Measurements from ENCODE around the gene DPYSL5.

Gene DPYSL5

DNA sequence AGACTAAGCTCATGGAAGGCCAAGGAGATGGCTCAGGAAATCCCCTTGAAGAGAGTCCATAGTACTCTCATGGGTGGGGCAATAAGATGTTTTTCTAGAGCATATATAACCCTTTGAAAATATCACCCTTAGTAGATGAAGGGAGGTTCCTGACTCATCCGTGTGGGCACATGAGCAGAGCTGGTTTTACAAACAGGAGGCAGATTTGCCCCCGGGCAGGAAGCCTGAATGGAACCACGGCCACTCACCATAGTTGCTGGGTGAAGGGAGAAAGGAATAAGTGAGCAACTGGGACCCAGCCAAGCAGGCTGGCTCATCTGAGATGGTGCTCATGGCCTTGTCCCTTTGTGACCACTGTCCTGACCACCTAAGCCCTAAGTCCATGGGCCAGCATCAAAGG lies 93.6 kb downstream of the DPYSL5 start:
- in situ Hi-C loops (cut with HindIII; ENCODE audit: low sequenced_read_pairs), result no loop called here
- TF ChIP-seq, protein P1, sequence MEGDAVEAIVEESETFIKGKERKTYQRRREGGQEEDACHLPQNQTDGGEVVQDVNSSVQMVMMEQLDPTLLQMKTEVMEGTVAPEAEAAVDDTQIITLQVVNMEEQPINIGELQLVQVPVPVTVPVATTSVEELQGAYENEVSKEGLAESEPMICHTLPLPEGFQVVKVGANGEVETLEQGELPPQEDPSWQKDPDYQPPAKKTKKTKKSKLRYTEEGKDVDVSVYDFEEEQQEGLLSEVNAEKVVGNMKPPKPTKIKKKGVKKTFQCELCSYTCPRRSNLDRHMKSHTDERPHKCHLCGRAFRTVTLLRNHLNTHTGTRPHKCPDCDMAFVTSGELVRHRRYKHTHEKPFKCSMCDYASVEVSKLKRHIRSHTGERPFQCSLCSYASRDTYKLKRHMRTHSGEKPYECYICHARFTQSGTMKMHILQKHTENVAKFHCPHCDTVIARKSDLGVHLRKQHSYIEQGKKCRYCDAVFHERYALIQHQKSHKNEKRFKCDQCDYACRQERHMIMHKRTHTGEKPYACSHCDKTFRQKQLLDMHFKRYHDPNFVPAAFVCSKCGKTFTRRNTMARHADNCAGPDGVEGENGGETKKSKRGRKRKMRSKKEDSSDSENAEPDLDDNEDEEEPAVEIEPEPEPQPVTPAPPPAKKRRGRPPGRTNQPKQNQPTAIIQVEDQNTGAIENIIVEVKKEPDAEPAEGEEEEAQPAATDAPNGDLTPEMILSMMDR (IDR thresholded peaks at IDR 0.05; ENCODE audit: low read depth, low read length), result no peak
- no peak overlapping the region for H3K4me3 ChIP-seq (ENCODE audit: low read depth, low read length)
- DNase-seq (ENCODE audit: low read depth, low spot score), result no peak

GRCh38 chr2:26942543-26943295 lies 94.8 kb downstream of the DPYSL5 start:
- no peak overlapping the region for H3K4me3 ChIP-seq (ENCODE audit: low read depth, low read length)
- DNase-seq (ENCODE audit: low read depth, low spot score), result peak; percentile 41
- TF ChIP-seq, protein P1 (IDR thresholded peaks at IDR 0.05; ENCODE audit: low read depth, low read length), result peak; percentile 86
- in situ Hi-C loops (cut with HindIII; ENCODE audit: low sequenced_read_pairs), result no loop called here

GRCh38 chr2:26945991-26946750 lies 98.2 kb downstream of the DPYSL5 start:
- in situ Hi-C loops (cut with HindIII; ENCODE audit: low sequenced_read_pairs), result no loop called here
- H3K4me3 ChIP-seq (ENCODE audit: low read depth, low read length), result no peak overlapping the region
- TF ChIP-seq, protein P1 (IDR thresholded peaks at IDR 0.05; ENCODE audit: low read depth, low read length), result no peak
- DNase-seq (ENCODE audit: low read depth, low spot score), result no peak

GRCh38 chr2:26946841-26947784 lies 99.2 kb downstream of the DPYSL5 start:
- in situ Hi-C loops (cut with HindIII; ENCODE audit: low sequenced_read_pairs), result no loop called here
- DNase-seq (ENCODE audit: low read depth, low spot score), result peak; percentile 7
- TF ChIP-seq, protein P1 (IDR thresholded peaks at IDR 0.05; ENCODE audit: low read depth, low read length), result no peak
- no peak overlapping the region for H3K4me3 ChIP-seq (ENCODE audit: low read depth, low read length)

DNA sequence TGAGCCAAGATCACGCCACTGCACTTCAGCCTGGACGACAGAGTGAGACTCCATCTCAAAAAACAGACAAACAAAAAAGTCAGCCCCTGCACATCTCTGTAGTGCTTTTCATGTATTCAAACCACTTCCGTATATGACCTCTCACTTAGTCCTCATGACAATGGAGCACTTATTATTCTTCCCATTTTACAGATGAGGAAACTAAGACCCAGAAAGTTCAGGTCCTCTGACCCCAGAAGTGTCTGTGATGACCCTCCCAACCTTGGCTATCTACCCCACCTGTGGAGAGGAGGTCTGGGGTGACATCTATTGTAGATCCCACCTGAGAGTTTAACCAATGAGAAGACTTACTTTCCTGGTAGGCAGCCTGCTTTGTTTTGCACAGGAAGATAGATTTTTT lies 100.9 kb downstream of the DPYSL5 start:
- TF ChIP-seq, protein P1 (IDR thresholded peaks at IDR 0.05; ENCODE audit: low read depth, low read length), result no peak
- no peak for DNase-seq (ENCODE audit: low read depth, low spot score)
- in situ Hi-C loops (cut with HindIII; ENCODE audit: low sequenced_read_pairs), result no loop called here
- H3K4me3 ChIP-seq (ENCODE audit: low read depth, low read length), result no peak overlapping the region

GRCh38 chr2:26950246-26950645 lies 102.3 kb downstream of the DPYSL5 start:
- in situ Hi-C loops (cut with HindIII; ENCODE audit: low sequenced_read_pairs), result no loop called here
- no peak overlapping the region for H3K4me3 ChIP-seq (ENCODE audit: low read depth, low read length)
- TF ChIP-seq, protein P1 (IDR thresholded peaks at IDR 0.05; ENCODE audit: low read depth, low read length), result no peak
- no peak for DNase-seq (ENCODE audit: low read depth, low spot score)

Measured in astrocyte of the spinal cord (primary cell).